ENCODE results near the gene KRT4. TPM values are rescaled to one million over a fixed set of nuclear protein-coding genes. Genes with fewer than 3 reads are reported as not detected.
"Not testable (repeated sequence)": the region's sequence is repeated elsewhere in the genome, so short reads cannot be mapped to it uniquely, and the experiment has no call there.

Gene KRT4
- total RNA-seq, 6 experiments from 2014 or later: 0.18 to 0.31 (median 0.30) TPM; not detected in 2

DNA sequence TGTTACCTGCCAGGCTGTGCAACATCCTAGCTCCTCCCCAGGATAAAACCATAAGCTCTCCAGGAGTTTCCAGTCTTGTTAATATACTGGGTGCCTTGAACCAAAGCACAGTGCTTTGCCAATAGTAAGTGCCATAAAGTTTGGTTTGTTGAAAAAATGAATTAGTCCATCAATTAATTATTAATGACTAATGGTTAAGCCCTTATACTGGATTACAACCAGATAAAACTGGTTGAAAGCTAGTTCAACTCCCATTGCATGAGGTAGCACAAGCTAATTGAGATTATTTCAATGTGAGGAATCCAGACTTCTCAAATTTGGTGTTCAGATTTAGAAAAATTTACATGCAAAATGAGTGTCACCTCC, 16.4 kb downstream of the KRT4 start:
- H3K4me3 Mint-ChIP-seq: no peak overlapping the region

DNA sequence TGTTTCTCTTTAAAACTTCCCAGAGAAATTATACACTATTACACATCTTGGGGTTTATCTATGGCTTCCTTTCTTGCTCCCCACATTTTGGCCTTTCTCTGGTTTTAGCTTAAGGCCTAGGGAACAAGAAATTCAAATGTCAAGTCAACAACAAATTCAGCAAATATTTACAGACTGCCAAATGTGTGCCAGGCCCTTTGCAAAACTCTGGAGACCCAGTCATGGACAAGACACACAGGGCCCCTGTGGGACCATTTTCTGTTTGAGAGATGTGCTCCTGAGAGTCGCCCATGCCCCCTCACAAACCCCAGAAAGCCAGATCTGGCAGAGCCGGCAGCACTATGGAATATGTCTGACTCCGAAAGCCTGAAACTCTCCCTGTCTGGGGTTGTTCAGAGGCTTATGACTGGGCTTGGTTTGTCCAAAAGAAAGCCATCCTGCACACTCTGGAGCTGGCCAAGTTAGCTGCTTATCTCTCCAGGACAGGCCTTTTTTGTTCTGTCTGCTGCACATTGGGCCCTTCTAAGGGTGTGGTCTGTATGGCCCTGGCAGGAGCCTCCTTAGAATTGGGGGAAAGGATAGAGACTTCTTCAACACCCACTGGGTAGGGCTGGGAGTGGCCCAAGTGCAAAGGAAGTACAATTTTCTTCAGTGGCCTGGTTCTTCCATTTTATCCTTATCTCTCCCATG, 16.9 kb downstream of the KRT4 start:
- no peak overlapping the region for H3K27ac Mint-ChIP-seq
- H3K36me3 Mint-ChIP-seq (ENCODE audit: low read depth): no peaks in the 10 kb centered on the region
- no peak overlapping the region for H3K4me3 Mint-ChIP-seq

More for the DNA sequence above, 16.4 kb downstream of the KRT4 start:
- TF ChIP-seq, protein P1, sequence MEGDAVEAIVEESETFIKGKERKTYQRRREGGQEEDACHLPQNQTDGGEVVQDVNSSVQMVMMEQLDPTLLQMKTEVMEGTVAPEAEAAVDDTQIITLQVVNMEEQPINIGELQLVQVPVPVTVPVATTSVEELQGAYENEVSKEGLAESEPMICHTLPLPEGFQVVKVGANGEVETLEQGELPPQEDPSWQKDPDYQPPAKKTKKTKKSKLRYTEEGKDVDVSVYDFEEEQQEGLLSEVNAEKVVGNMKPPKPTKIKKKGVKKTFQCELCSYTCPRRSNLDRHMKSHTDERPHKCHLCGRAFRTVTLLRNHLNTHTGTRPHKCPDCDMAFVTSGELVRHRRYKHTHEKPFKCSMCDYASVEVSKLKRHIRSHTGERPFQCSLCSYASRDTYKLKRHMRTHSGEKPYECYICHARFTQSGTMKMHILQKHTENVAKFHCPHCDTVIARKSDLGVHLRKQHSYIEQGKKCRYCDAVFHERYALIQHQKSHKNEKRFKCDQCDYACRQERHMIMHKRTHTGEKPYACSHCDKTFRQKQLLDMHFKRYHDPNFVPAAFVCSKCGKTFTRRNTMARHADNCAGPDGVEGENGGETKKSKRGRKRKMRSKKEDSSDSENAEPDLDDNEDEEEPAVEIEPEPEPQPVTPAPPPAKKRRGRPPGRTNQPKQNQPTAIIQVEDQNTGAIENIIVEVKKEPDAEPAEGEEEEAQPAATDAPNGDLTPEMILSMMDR (IDR thresholded peaks at IDR 0.05): no peak
- no peak for DNase-seq
- Mint-ChIP-seq H3K4me1 (ENCODE audit: low read depth) (peaks cover 61% of the 10 kb centered on the region), H3K27ac (peak overlapping the region; percentile 81; the same call in 1 of the 2 replicates), H3K9me3 (no peaks in the 10 kb centered on the region), H3K27me3 (ENCODE audit: insufficient read depth) (peaks cover 10% of the 10 kb centered on the region), H3K36me3 (ENCODE audit: low read depth) (no peaks in the 10 kb centered on the region)

DNA sequence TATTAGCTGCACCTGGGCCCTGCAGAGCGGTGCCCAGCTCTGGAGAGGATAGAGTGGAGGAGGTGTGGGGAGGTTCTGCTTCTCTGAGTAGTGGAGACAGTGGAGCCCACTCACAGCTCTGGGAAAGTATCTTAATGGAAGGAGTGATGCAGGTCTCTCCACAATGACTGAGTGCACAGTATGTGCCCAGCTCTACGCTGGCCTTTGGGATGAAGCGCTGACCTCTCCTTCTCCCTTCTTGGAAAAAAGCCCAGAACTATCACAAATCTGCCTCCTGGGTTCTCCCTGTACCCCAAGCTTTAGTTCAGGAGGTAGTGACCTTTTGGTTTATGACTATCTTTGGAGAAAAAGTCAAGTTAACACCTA, 17.5 kb downstream of the KRT4 start:
- H3K27me3 Mint-ChIP-seq (ENCODE audit: insufficient read depth): peaks cover 15% of the 10 kb centered on the region
- DNase-seq: no peak
- no peak overlapping the region for H3K4me3 Mint-ChIP-seq
- H3K9me3 Mint-ChIP-seq: no peaks in the 10 kb centered on the region
- TF ChIP-seq, protein P1 (IDR thresholded peaks at IDR 0.05): no peak
- H3K36me3 Mint-ChIP-seq (ENCODE audit: low read depth): no peaks in the 10 kb centered on the region
- peaks cover 61% of the 10 kb centered on the region for H3K4me1 Mint-ChIP-seq (ENCODE audit: low read depth)
- H3K27ac Mint-ChIP-seq: no peak overlapping the region

More for the DNA sequence above, 16.9 kb downstream of the KRT4 start:
- peaks cover 61% of the 10 kb centered on the region for H3K4me1 Mint-ChIP-seq (ENCODE audit: low read depth)
- no peaks in the 10 kb centered on the region for H3K9me3 Mint-ChIP-seq
- DNase-seq: no peak
- TF ChIP-seq, protein P1 (IDR thresholded peaks at IDR 0.05): no peak
- H3K27me3 Mint-ChIP-seq (ENCODE audit: insufficient read depth): peaks cover 12% of the 10 kb centered on the region

DNA sequence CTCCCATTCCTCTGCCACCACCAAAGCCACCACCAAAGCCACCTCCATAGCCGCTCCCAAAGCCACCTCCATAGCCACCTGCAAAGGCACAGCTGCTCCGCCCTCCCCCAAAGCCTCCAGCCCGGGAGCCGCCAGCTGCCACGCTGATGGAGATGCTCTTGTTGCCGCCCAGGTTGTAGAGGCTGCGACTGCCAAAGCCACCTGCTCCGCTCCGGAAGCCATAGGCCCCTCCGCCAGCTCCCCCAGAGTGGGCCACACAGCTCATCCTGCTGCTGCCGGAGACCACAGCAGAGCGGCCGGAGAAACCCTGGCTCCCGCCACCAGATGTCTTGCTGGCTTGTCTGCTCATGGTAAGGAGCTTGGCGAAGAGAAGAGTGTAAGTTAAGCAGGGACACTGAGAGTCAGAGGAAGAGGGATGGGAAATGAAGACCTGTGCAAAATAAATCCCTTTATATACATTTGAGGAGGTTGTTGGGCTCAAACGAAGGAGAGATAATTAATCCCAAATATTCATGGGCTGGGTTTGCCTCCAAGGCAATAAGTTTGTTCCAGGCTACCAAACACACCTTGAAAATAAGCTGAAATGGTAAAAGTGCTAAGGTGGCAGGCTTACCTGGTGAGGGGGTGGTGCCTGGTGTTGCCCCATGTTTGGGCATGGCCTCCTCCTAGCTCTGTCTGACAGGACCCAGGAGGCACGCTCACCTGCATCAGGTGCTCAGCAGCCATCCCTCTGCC, 18.1 kb downstream of the KRT4 start, which contains the start of gene KRT3:
Gene KRT3 (minus strand): TSS at position 424 of the 735 bp plus-strand sequence. CDS start 75 bp downstream, at position 349.
- peaks cover 59% of the 10 kb centered on the region for H3K4me1 Mint-ChIP-seq (ENCODE audit: low read depth)
- no peak for DNase-seq
- H3K27me3 Mint-ChIP-seq (ENCODE audit: insufficient read depth): peaks cover 14% of the 10 kb centered on the region
- no peaks in the 10 kb centered on the region for H3K36me3 Mint-ChIP-seq (ENCODE audit: low read depth)
- H3K9me3 Mint-ChIP-seq: no peaks in the 10 kb centered on the region
- TF ChIP-seq, protein P1 (IDR thresholded peaks at IDR 0.05): no peak
- H3K4me3 Mint-ChIP-seq: no peak within 1 kb of the TSS
- H3K27ac Mint-ChIP-seq: no peak within 1 kb of the TSS

DNA sequence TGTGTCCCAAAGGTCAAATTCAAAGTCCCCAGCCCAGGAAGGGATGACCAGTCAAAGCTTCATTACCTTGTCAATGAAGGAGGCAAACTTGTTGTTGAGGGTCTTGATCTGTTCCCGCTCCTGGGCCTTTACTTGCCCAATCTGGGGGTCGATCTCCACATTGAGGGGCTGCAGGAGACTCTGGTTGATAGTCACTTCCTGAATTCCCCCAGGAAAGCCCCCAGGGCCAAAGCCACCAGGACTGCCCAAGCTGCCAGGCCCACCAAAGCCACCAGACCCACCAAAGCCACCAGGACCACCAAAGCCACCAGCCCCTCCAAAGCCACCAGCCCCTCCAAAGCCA, 18.6 kb downstream of the KRT4 start:
- H3K9me3 Mint-ChIP-seq; H3K36me3 Mint-ChIP-seq (ENCODE audit: low read depth); DNase-seq; H3K4me3 Mint-ChIP-seq; H3K27ac Mint-ChIP-seq: not testable (repeated sequence)
- Mint-ChIP-seq H3K4me1 (ENCODE audit: low read depth) (peaks cover 54% of the 10 kb centered on the region), H3K27me3 (ENCODE audit: insufficient read depth) (peaks cover 14% of the 10 kb centered on the region)

All from HFFc6 (cell line).